Thyroid gland (tissue), 4 donors: ENCODE data around the gene SLC1A7.

Source experiments
- POLR2A ChIP-seq, 2 donors: fragments of 450-650 bp; IDR thresholded peaks; one replicate each; pipeline ENCODE4 v1.6.1; 2017; ENCODE audit warnings: antibody characterized with exemption in 2 of 2, mild to moderate bottlenecking in 2 of 2, moderate library complexity in 1 of 2
- TF ChIP-seq, protein P1 (sequence below), 6 experiments: fragments of 200-600 bp in 3 of 6; fragments of 450-650 bp in 3 of 6; sonication (generic) in 3 of 6; IDR thresholded peaks; one replicate each; pipeline ENCODE4 v1.5.1; 2016 to 2019; ENCODE audit warnings: antibody characterized with exemption in 6 of 6, mild to moderate bottlenecking in 2 of 6, inconsistent platforms in 1 of 6, moderate library complexity in 1 of 6

DNA sequence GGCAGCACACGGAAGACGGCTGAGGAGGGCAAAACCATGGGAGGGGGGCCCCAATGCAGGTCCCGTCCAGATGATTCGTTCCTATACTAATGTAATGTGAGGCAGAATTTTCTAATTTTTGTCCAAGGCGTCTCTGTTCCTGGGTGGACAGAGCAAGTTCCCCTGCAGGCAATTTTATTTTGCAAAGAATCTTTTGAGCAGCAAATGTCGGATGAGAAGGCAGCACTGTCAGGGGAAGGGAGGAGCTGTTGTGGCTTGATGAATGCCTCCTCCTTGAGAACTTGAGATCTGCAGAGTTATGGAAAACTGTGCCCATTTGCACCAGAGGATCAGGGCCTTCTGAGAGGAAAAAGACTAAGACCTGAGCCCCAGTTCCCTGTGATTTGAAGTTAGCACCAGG, 17.3 kb downstream of the SLC1A7 start:
- TF ChIP-seq, protein P1, sequence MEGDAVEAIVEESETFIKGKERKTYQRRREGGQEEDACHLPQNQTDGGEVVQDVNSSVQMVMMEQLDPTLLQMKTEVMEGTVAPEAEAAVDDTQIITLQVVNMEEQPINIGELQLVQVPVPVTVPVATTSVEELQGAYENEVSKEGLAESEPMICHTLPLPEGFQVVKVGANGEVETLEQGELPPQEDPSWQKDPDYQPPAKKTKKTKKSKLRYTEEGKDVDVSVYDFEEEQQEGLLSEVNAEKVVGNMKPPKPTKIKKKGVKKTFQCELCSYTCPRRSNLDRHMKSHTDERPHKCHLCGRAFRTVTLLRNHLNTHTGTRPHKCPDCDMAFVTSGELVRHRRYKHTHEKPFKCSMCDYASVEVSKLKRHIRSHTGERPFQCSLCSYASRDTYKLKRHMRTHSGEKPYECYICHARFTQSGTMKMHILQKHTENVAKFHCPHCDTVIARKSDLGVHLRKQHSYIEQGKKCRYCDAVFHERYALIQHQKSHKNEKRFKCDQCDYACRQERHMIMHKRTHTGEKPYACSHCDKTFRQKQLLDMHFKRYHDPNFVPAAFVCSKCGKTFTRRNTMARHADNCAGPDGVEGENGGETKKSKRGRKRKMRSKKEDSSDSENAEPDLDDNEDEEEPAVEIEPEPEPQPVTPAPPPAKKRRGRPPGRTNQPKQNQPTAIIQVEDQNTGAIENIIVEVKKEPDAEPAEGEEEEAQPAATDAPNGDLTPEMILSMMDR (IDR thresholded peaks at IDR 0.05), result no peak
- TF ChIP-seq POLR2A (IDR thresholded peaks at IDR 0.05), result no peak
